ENCODE results near the gene ISM2. TPM values are rescaled to one million over a fixed set of nuclear protein-coding genes. Genes with fewer than 3 reads are reported as not detected.
"Not testable (repeated sequence)": the region's sequence is repeated elsewhere in the genome, so short reads cannot be mapped to it uniquely, and the experiment has no call there.

ISM2 gene
- total and polyA plus RNA-seq, 2 experiments from 2014 or later = 0.69 to 1.3 TPM

- H3K4me3 ChIP-seq; H3K27me3 ChIP-seq (ENCODE audit: insufficient read depth); H3K4me1 Mint-ChIP-seq; H3K4me3 Mint-ChIP-seq; H2AFZ ChIP-seq; H3K9me2 ChIP-seq (ENCODE audit: insufficient read depth); H3K27me3 Mint-ChIP-seq (ENCODE audit: insufficient read depth, low read depth, poor library complexity); H3K4me2 ChIP-seq; H3F3A ChIP-seq (replicated peaks; ENCODE audit: low read depth); H3K36me3 ChIP-seq (ENCODE audit: insufficient read depth); ATAC-seq; H4K20me1 ChIP-seq (replicated peaks; ENCODE audit: insufficient read depth); H3K27ac ChIP-seq (ENCODE audit: low read depth); H3K79me2 ChIP-seq (replicated peaks; ENCODE audit: insufficient read depth); DNase-seq (ENCODE audit: low spot score); H3K4me1 ChIP-seq (ENCODE audit: insufficient read depth); H3K27ac Mint-ChIP-seq; H3K9me3 Mint-ChIP-seq: not testable (repeated sequence)
- peaks cover 26% of the 10 kb centered on the region; the same call in 2 of the 3 replicates for H3K36me3 Mint-ChIP-seq (ENCODE audit: low read depth)
Observed at GRCh38 chr14:77545171-77545570, 46.6 kb upstream of the ISM2 start.

GRCh38 chr14:77544571-77544970, 46.0 kb upstream of the ISM2 start:
- Histone ChIP-seq H3K36me3 (ENCODE audit: insufficient read depth) (no peaks in the 10 kb centered on the region; the same call in 1 of the 2 replicates), H3K4me2 (no peak overlapping the region), H3K27ac (ENCODE audit: low read depth) (no peak overlapping the region), H2AFZ (no peak overlapping the region), H3K4me3 (no peak overlapping the region), H3K9me2 (ENCODE audit: insufficient read depth) (no peaks in the 10 kb centered on the region), H3K27me3 (ENCODE audit: insufficient read depth) (no peaks in the 10 kb centered on the region), H4K20me1 (replicated peaks; ENCODE audit: insufficient read depth) (no peaks in the 10 kb centered on the region), H3F3A (replicated peaks; ENCODE audit: low read depth) (no peaks in the 10 kb centered on the region), H3K79me2 (replicated peaks; ENCODE audit: insufficient read depth) (no peaks in the 10 kb centered on the region), H3K4me1 (ENCODE audit: insufficient read depth) (no peaks in the 10 kb centered on the region)
- Mint-ChIP-seq H3K4me3 (no peak overlapping the region), H3K4me1 (0 out of 3 replicates have a peak, but pooled peaks cover 6% of the 10 kb centered on the region), H3K9me3 (no peaks in the 10 kb centered on the region), H3K36me3 (ENCODE audit: low read depth) (peaks cover 20% of the 10 kb centered on the region; the same call in 2 of the 3 replicates), H3K27me3 (ENCODE audit: insufficient read depth, low read depth, poor library complexity) (peaks cover 3% of the 10 kb centered on the region), H3K27ac (no peak overlapping the region)
- TF ChIP-seq CTCF (conservative IDR thresholded peaks at IDR 0.05; ENCODE audit: low read depth in 2 of 2) (no peak), STAT1 (IDR thresholded peaks at IDR 0.05; ENCODE audit: unreplicated experiment) (no peak), CREB1 (CRISPR knock-in tag; IDR thresholded peaks at IDR 0.05; ENCODE audit: low read depth) (no peak), EZH2phosphoT487 (IDR thresholded peaks at IDR 0.05; ENCODE audit: unreplicated experiment) (no peak), ETS1 (IDR thresholded peaks at IDR 0.05) (no peak), ZNF114 (CRISPR knock-in tag; IDR thresholded peaks at IDR 0.05) (no peak), EZH2 (IDR thresholded peaks at IDR 0.05; ENCODE audit: low read depth, unreplicated experiment) (no peak), NANOG (IDR thresholded peaks at IDR 0.05; ENCODE audit: borderline replicate concordance) (no peak)
- ATAC-seq (no peak), DNase-seq (ENCODE audit: low spot score) (no peak)

Measured in GM23338 (cell line).